HepG2 (cell line): ENCODE data around the gene SGF29.
"Not testable (repeated sequence)": the region's sequence is repeated elsewhere in the genome, so short reads cannot be mapped to it uniquely, and the experiment has no call there.

ENCODE experiments used
- HDAC2 ChIP-seq: sonication (generic); formaldehyde crosslinking; IDR thresholded peaks from 2 replicates; pipeline ENCODE4 v1.4.0; 2020; ENCODE audit warnings: missing genetic modification reagents
- IRF2 ChIP-seq: IDR thresholded peaks from 2 replicates; pipeline ENCODE4 v1.6.1; 2018; ENCODE audit warnings: missing genetic modification reagents, missing compliant biosample characterization
- JUN ChIP-seq: sonication (generic); formaldehyde crosslinking; IDR thresholded peaks from 2 replicates; pipeline ENCODE4 v1.4.0; 2020; ENCODE audit warnings: mild to moderate bottlenecking, missing genetic modification reagents
- MATR3 ChIP-seq: sonication (generic); formaldehyde crosslinking; IDR thresholded peaks from 2 replicates; pipeline ENCODE4 v1.4.0; 2020; ENCODE audit warnings: missing genetic modification reagents
- SMARCC2 ChIP-seq: fragments of 450-650 bp; IDR thresholded peaks from 2 replicates; pipeline ENCODE4 v1.6.1; 2017; ENCODE audit warnings: antibody characterized with exemption, mild to moderate bottlenecking
- SNRNP70 ChIP-seq: fragments of 200-400 bp; formaldehyde crosslinking; IDR thresholded peaks from 2 replicates; pipeline ENCODE4 v1.6.1; 2017; ENCODE audit warnings: mild to moderate bottlenecking, low read depth, low read length, moderate library complexity
- TGIF2 ChIP-seq: IDR thresholded peaks from 2 replicates; pipeline ENCODE4 v1.6.1; 2016; ENCODE audit warnings: control low read depth, missing compliant biosample characterization

DNA sequence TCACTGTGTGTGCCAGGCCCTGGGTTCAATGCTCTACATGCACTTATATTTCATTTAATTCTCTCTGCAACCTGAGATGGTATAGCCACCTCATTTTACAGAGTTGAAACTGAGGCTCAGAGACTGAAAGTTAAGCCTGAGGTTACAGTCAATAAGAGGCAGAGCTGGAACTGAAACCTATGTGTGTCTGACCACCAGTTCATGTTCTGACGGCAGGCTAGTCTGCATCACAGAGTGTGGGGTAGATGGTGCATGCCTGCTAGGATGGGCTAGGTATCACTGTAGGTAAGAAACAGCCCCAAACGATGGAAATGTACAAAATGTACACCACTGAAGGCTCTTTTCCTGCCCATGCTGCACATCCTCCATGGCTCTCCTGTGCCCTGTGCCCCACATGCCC, 86.2 kb downstream of the SGF29 start:
- TF ChIP-seq HDAC2 (CRISPR knock-in tag); IRF2 (CRISPR knock-in tag); JUN; MATR3 (CRISPR knock-in tag); TGIF2 (CRISPR knock-in tag); SMARCC2; SNRNP70: not testable (repeated sequence)
